ENCODE results near the gene SMYD3. TPM values are rescaled to one million over a fixed set of nuclear protein-coding genes. Genes with fewer than 3 reads are reported as not detected.
"Not testable (repeated sequence)": the region's sequence is repeated elsewhere in the genome, so short reads cannot be mapped to it uniquely, and the experiment has no call there.

SMYD3 gene
- total and polyA plus RNA-seq, 2 of the 13 experiments (the other 11 are each of a cell fraction or from before 2014, with no cell fraction given): 27.7 to 35.8 TPM

GRCh38 chr1:245941771-245942170 lies 565.3 kb downstream of the SMYD3 start:
- H3K27ac ChIP-seq (ENCODE audit: extremely low read length, insufficient read depth, low read length); H3K9ac ChIP-seq (ENCODE audit: insufficient read depth, low read depth, low read length); H3K79me2 ChIP-seq (ENCODE audit: insufficient read depth, low read length); H3K9me3 ChIP-seq (ENCODE audit: low read length); CTCF ChIA-PET (ENCODE audit: low intra/inter-chr PET ratio, low total read pairs); DNase-seq (ENCODE audit: low spot score); ATAC-seq; in situ Hi-C loops (cut with HindIII; ENCODE audit: extremely low pct_ligation_motif_present, low pct_unique_long_range_greater_than_20kb); BruUV-seq (replicated peaks); H2AFZ ChIP-seq (ENCODE audit: low read length); H3K4me3 ChIP-seq (replicated peaks in 1 of 3; ENCODE audit: insufficient read depth in 1 of 3, low read depth in 2 of 3, low read length in 3 of 3); H3K27me3 ChIP-seq (ENCODE audit: control insufficient read depth in 1 of 2, insufficient read depth in 2 of 2, low read length in 2 of 2); intact Hi-C loops (cut with micrococcal nuclease; ENCODE audit: unreplicated experiment); H4K20me1 ChIP-seq (ENCODE audit: insufficient read depth, low read length); H3K36me3 ChIP-seq (replicated peaks in 1 of 2; ENCODE audit: control insufficient read depth in 1 of 2, insufficient read depth in 2 of 2, low read length in 2 of 2); POLR2A ChIA-PET; H3K4me2 ChIP-seq (ENCODE audit: low read depth, low read length); FAIRE-seq: not testable (repeated sequence)
- WGBS (ENCODE audit: low lambda C conversion rate): 94% methylated on average over 1 of the region's 1 CpG
- peaks cover 16% of the 10 kb centered on the region for H3K4me1 ChIP-seq (ENCODE audit: insufficient read depth, low read length)

GRCh38 chr1:245939756-245940345 lies 567.2 kb downstream of the SMYD3 start:
- no peak for FAIRE-seq
- in situ Hi-C loops (cut with HindIII; ENCODE audit: extremely low pct_ligation_motif_present, low pct_unique_long_range_greater_than_20kb) (no loop called here), intact Hi-C loops (cut with micrococcal nuclease; ENCODE audit: unreplicated experiment) (no loop called here)
- H3K9me3 ChIP-seq (ENCODE audit: low read length): no peaks in the 10 kb centered on the region
- ATAC-seq: peak; percentile 82
- H3K9ac ChIP-seq (ENCODE audit: insufficient read depth, low read depth, low read length): no peak overlapping the region
- no peaks in the 10 kb centered on the region for H4K20me1 ChIP-seq (ENCODE audit: insufficient read depth, low read length)
- ChIA-PET POLR2A (no interaction called here), CTCF (ENCODE audit: low intra/inter-chr PET ratio, low total read pairs) (no interaction called here)
- no peak overlapping the region for H3K4me2 ChIP-seq (ENCODE audit: low read depth, low read length)
- H3K4me3 ChIP-seq (replicated peaks in 1 of 3; ENCODE audit: insufficient read depth in 1 of 3, low read depth in 2 of 3, low read length in 3 of 3): no peak overlapping the region
- no TSS peak for BruUV-seq (replicated peaks)
- DNase-seq (ENCODE audit: low spot score): peak; percentile 5
- no peaks in the 10 kb centered on the region for H3K79me2 ChIP-seq (ENCODE audit: insufficient read depth, low read length)
- H3K4me1 ChIP-seq (ENCODE audit: insufficient read depth, low read length): peaks cover 16% of the 10 kb centered on the region
- no peaks in the 10 kb centered on the region for H3K27me3 ChIP-seq (ENCODE audit: control insufficient read depth in 1 of 2, insufficient read depth in 2 of 2, low read length in 2 of 2)
- no peak overlapping the region for H2AFZ ChIP-seq (ENCODE audit: low read length)
- WGBS (ENCODE audit: low lambda C conversion rate): 57% methylated on average over 7 of the region's 8 CpGs
- H3K36me3 ChIP-seq (replicated peaks in 1 of 2; ENCODE audit: control insufficient read depth in 1 of 2, insufficient read depth in 2 of 2, low read length in 2 of 2): no peaks in the 10 kb centered on the region
- no peak overlapping the region for H3K27ac ChIP-seq (ENCODE audit: extremely low read length, insufficient read depth, low read length)
- TF ChIP-seq NCOR1 (IDR thresholded peaks at IDR 0.05; ENCODE audit: borderline replicate concordance, low read length) (no peak), ZNF546 (CRISPR knock-in tag; conservative IDR thresholded peaks at IDR 0.05) (no peak), FOSL2 (CRISPR knock-in tag; IDR thresholded peaks at IDR 0.05) (no peak), TRIM22 (IDR thresholded peaks at IDR 0.05) (no peak), HNF4A (CRISPR knock-in tag; IDR thresholded peaks at IDR 0.05) (peak; percentile 32; the same call in 1 of the 2 replicates), ZBTB33 (CRISPR knock-in tag; IDR thresholded peaks at IDR 0.05) (peak; percentile 78), ZNF281 (CRISPR knock-in tag; IDR thresholded peaks at IDR 0.05; ENCODE audit: borderline replicate concordance) (0 out of 2 replicates have a peak, but pooled peaks have one; percentile 58), ZMYM4 (CRISPR knock-in tag; IDR thresholded peaks at IDR 0.05) (0 out of 2 replicates have a peak, but pooled peaks have one; percentile 37), ATF1 (CRISPR knock-in tag; IDR thresholded peaks at IDR 0.05) (no peak)
